PC-3 (cell line): ENCODE results near the gene SON. TPM values are rescaled to one million over a fixed set of nuclear protein-coding genes. Genes with fewer than 3 reads are reported as not detected.
"Not testable (repeated sequence)": the region's sequence is repeated elsewhere in the genome, so short reads cannot be mapped to it uniquely, and the experiment has no call there.

Experiments used
- ATAC-seq: fragments of 200-7000 bp; cut with Tn5 transposase; 2 replicates; pipeline ENCODE4 v1.9.1; 2020; ENCODE audit warnings: mild to moderate bottlenecking, moderate library complexity
- BruUV-seq: library from RNA; stranded (reverse); fragments of 400-500 nt; replicated peaks from 2 replicates; lab custom pipeline; 2021; lab: Mats Ljungman, UMichigan
- CTCF ChIA-PET: fragments of 300-600 bp; sonication (Branson Sonifier 250); formaldehyde crosslinking; loops from one replicate; lab custom pipeline; 2022; ENCODE audit warnings: antibody characterized with exemption; lab: Charles Lee
- POLR2A ChIA-PET: fragments of 300-600 bp; sonication (Branson Sonifier 250); formaldehyde crosslinking; loops from one replicate; lab custom pipeline; 2022; ENCODE audit warnings: antibody characterized with exemption; ENCODE audit not compliant: unreplicated experiment; lab: Charles Lee
- DNase-seq: peaks from one replicate; pipeline ENCODE4 v3.0.0-alpha.2; 2015
- H2AFZ ChIP-seq: fragments of 300-600 bp; sonication (generic); 2 replicates; pipeline ENCODE4 v1.6.0; 2016; ENCODE audit warnings: antibody characterized with exemption, low read length
- H3F3A ChIP-seq: fragments of 300-600 bp; sonication (generic); one replicate; pipeline ENCODE4 v1.6.0; 2017; ENCODE audit warnings: antibody characterized with exemption, low read length, control low read depth, mild to moderate bottlenecking; ENCODE audit not compliant: unreplicated experiment
- H3K27ac ChIP-seq: fragments of 300-600 bp; sonication (generic); 2 replicates; pipeline ENCODE4 v1.5.1; 2016; ENCODE audit warnings: mild to moderate bottlenecking, low read length
- H3K27me3 ChIP-seq: fragments of 300-600 bp; sonication (generic); 2 replicates; pipeline ENCODE4 v1.6.1; 2016; ENCODE audit warnings: low read length, mixed read lengths
- H3K36me3 ChIP-seq: fragments of 300-600 bp; sonication (generic); 2 replicates; pipeline ENCODE4 v1.6.1; 2016; ENCODE audit warnings: low read depth, mixed run types, low read length, mixed read lengths
- H3K4me1 ChIP-seq: fragments of 300-600 bp; sonication (generic); 2 replicates; pipeline ENCODE4 v1.5.1; 2016; ENCODE audit warnings: low read length; ENCODE audit not compliant: insufficient read depth
- H3K4me2 ChIP-seq: fragments of 300-600 bp; sonication (generic); 2 replicates; pipeline ENCODE4 v1.6.0; 2016; ENCODE audit warnings: low read length
- H3K4me3 ChIP-seq: fragments of 300-600 bp; sonication (generic); 2 replicates; pipeline ENCODE4 v1.5.1; 2016; ENCODE audit warnings: mild to moderate bottlenecking, low read length, mixed read lengths
- H3K79me2 ChIP-seq: fragments of 300-600 bp; sonication (generic); 2 replicates; pipeline ENCODE4 v1.6.1; 2017; ENCODE audit warnings: low read length, mixed read lengths
- H3K9ac ChIP-seq: fragments of 300-600 bp; sonication (generic); 2 replicates; pipeline ENCODE4 v1.6.0; 2016; ENCODE audit warnings: mild to moderate bottlenecking, low read length
- H3K9me2 ChIP-seq: fragments of 300-600 bp; sonication (generic); replicated peaks from 2 replicates; pipeline ENCODE4 v1.6.1; 2016; ENCODE audit warnings: mixed run types, low read length, mixed read lengths
- H3K9me3 ChIP-seq: fragments of 300-600 bp; sonication (generic); 2 replicates; pipeline ENCODE4 v1.6.1; 2016; ENCODE audit warnings: low read length, mixed read lengths
- H4K20me1 ChIP-seq: fragments of 300-600 bp; sonication (generic); 2 replicates; pipeline ENCODE4 v1.6.1; 2016; ENCODE audit warnings: low read length, mixed read lengths
- CTCF ChIP-seq: fragments of 300-600 bp; sonication (generic); conservative IDR thresholded peaks from 2 replicates; pipeline ENCODE4 v1.5.1; 2017; ENCODE audit warnings: antibody characterized with exemption, low read depth, mild to moderate bottlenecking, low read length
- EZH2 ChIP-seq: fragments of 300-600 bp; sonication (generic); IDR thresholded peaks from one replicate; pipeline ENCODE4 v1.6.1; 2017; ENCODE audit warnings: antibody characterized with exemption, mild to moderate bottlenecking, low read length; ENCODE audit not compliant: unreplicated experiment
- EZH2phosphoT487 ChIP-seq: fragments of 300-600 bp; sonication (generic); IDR thresholded peaks from 2 replicates; pipeline ENCODE4 v1.6.1; 2018; ENCODE audit warnings: mild to moderate bottlenecking, antibody characterized with exemption, low read length, borderline replicate concordance
- intact Hi-C: fragments of 100-400 bp; cut with micrococcal nuclease; formaldehyde crosslinking; loops from 2 replicates; pipeline ENCODE4 v1.9.0; 2023
- total RNA-seq: library from RNA; depleted of rRNA; stranded (reverse); fragments of >200 nt; gene quantifications from 2 replicates; pipeline ENCODE4 v1.2.3, GENCODE V29; 2014

SON gene
- total RNA-seq, 1 experiment from 2014 or later = 373 TPM

GRCh38 chr21:33618407-33618806 lies 75.6 kb downstream of the SON start:
- CTCF ChIA-PET = no interaction called here
- TF ChIP-seq EZH2phosphoT487 (no peak), CTCF (no peak), EZH2 (no peak)
- Histone ChIP-seq H3K9me3 (no peaks in the 10 kb centered on the region), H3K4me1 (no peaks in the 10 kb centered on the region), H3K79me2 (no peaks in the 10 kb centered on the region), H3K4me2 (no peak overlapping the region), H3K27me3 (no peaks in the 10 kb centered on the region), H3F3A (no peaks in the 10 kb centered on the region), H3K36me3 (peaks cover 9% of the 10 kb centered on the region; the same call in 1 of the 2 replicates), H4K20me1 (no peaks in the 10 kb centered on the region), H2AFZ (no peak overlapping the region), H3K4me3 (no peak overlapping the region), H3K9ac (no peak overlapping the region), H3K27ac (no peak overlapping the region), H3K9me2 (no peaks in the 10 kb centered on the region)
- DNase-seq (no peak), ATAC-seq (no peak)
- no TSS peak for BruUV-seq
- POLR2A ChIA-PET = no interaction called here
- intact Hi-C loops = no loop called here

- Histone ChIP-seq H3K9ac (no peak overlapping the region), H3K27ac (no peak overlapping the region), H2AFZ (no peak overlapping the region), H3K4me3 (no peak overlapping the region), H3K9me3 (no peaks in the 10 kb centered on the region), H3K27me3 (no peaks in the 10 kb centered on the region), H3F3A (no peaks in the 10 kb centered on the region), H3K36me3 (peaks cover 10% of the 10 kb centered on the region), H3K4me2 (no peak overlapping the region), H4K20me1 (no peaks in the 10 kb centered on the region), H3K4me1 (no peaks in the 10 kb centered on the region), H3K9me2 (no peaks in the 10 kb centered on the region), H3K79me2 (no peaks in the 10 kb centered on the region)
- ChIA-PET POLR2A (no interaction called here), CTCF (interaction anchor here (1.3 kb wide), 1 partner anchor 14 kb away, joined by 4 read pairs; no protein-coding TSS in a partner anchor)
- TF ChIP-seq EZH2phosphoT487 (no peak), CTCF (no peak), EZH2 (no peak)
- no peak for DNase-seq
- ATAC-seq = no peak
- intact Hi-C loops = no loop called here
- no TSS peak for BruUV-seq
Observed at GRCh38 chr21:33619726-33620125, 76.9 kb downstream of the SON start.

GRCh38 chr21:33622253-33622652 lies 79.4 kb downstream of the SON start:
- peaks cover 10% of the 10 kb centered on the region for H3K36me3 ChIP-seq
- H3K27ac ChIP-seq = no peak overlapping the region
- no peaks in the 10 kb centered on the region for H3K79me2 ChIP-seq
- no peaks in the 10 kb centered on the region for H3F3A ChIP-seq
- intact Hi-C loops = no loop called here
- no peak overlapping the region for H2AFZ ChIP-seq
- H3K27me3 ChIP-seq = no peaks in the 10 kb centered on the region
- no peaks in the 10 kb centered on the region for H3K9me2 ChIP-seq
- CTCF ChIA-PET = interaction anchor here (0.6 to 0.8 kb wide), 2 partner anchors 16 to 1099 kb away, joined by 3 to 6 read pairs; no protein-coding TSS in a partner anchor
- no TSS peak for BruUV-seq
- H3K9me3 ChIP-seq = no peaks in the 10 kb centered on the region
- POLR2A ChIA-PET = no interaction called here
- H4K20me1 ChIP-seq = no peaks in the 10 kb centered on the region
- no peak overlapping the region for H3K9ac ChIP-seq
- DNase-seq (no peak), ATAC-seq (no peak)
- TF ChIP-seq EZH2phosphoT487 (no peak), CTCF (no peak), EZH2 (no peak)
- no peak overlapping the region for H3K4me2 ChIP-seq
- no peaks in the 10 kb centered on the region for H3K4me1 ChIP-seq
- no peak overlapping the region for H3K4me3 ChIP-seq

GRCh38 chr21:33626151-33626550 lies 83.3 kb downstream of the SON start:
- DNase-seq, ATAC-seq, POLR2A ChIA-PET, H3K27me3 ChIP-seq, BruUV-seq, H3K4me1 ChIP-seq, H3K9me2 ChIP-seq, H3K9ac ChIP-seq, intact Hi-C loops, H2AFZ ChIP-seq, H3K4me2 ChIP-seq, H3K4me3 ChIP-seq, H3K79me2 ChIP-seq, H3K27ac ChIP-seq, CTCF ChIA-PET, H3K9me3 ChIP-seq, H4K20me1 ChIP-seq, H3F3A ChIP-seq: not testable (repeated sequence)
- peaks cover 13% of the 10 kb centered on the region for H3K36me3 ChIP-seq
